Vagina (tissue), 2 donors: ENCODE results near the gene SLC1A3. TPM values are rescaled to one million over a fixed set of nuclear protein-coding genes. Genes with fewer than 3 reads are reported as not detected.

ENCODE experiments used
- DNase-seq, 2 donors: peaks; one replicate each; pipeline ENCODE4 v3.0.0-alpha.2; 2017; ENCODE audit errors: extremely low spot score in 2 of 2
- H3K27ac ChIP-seq: fragments of 200-600 bp; sonication (generic); one replicate; pipeline ENCODE4 v1.5.1; 2019
- H3K27me3 ChIP-seq: fragments of 200-600 bp; sonication (generic); one replicate; pipeline ENCODE4 v1.5.1; 2019
- H3K36me3 ChIP-seq, 2 donors: fragments of 200-600 bp; sonication (generic); one replicate each; pipeline ENCODE4 v1.5.1; 2017 to 2019
- H3K4me1 ChIP-seq: fragments of 200-600 bp; sonication (generic); one replicate; pipeline ENCODE4 v1.5.1; 2019
- H3K4me3 ChIP-seq, 2 donors: fragments of 200-600 bp; sonication (generic); 1 replicate in 1 of 2; 2 replicates in 1 of 2; pipeline ENCODE4 v1.5.1; 2016 to 2019
- H3K9me3 ChIP-seq: fragments of 200-600 bp; sonication (generic); one replicate; pipeline ENCODE4 v1.5.1; 2019
- POLR2A ChIP-seq, 2 donors: fragments of 450-650 bp; IDR thresholded peaks; one replicate each; pipeline ENCODE4 v1.6.1; 2017; ENCODE audit warnings: antibody characterized with exemption in 2 of 2, mild to moderate bottlenecking in 2 of 2, moderate library complexity in 2 of 2
- POLR2AphosphoS5 ChIP-seq, 2 donors: sonication (generic); formaldehyde crosslinking; IDR thresholded peaks; one replicate each; pipeline ENCODE4 v1.9.0; 2017; ENCODE audit warnings: antibody characterized with exemption in 2 of 2, mild to moderate bottlenecking in 2 of 2, low read depth in 1 of 2; ENCODE audit not compliant: insufficient read depth in 1 of 2
- intact Hi-C: fragments of 100-400 bp; cut with DNase I; formaldehyde crosslinking; loops from one replicate; pipeline ENCODE4 v1.15.1; 2023
- total RNA-seq: library from RNA; depleted of rRNA; stranded (reverse); fragments of >200 nt; gene quantifications from one replicate; pipeline ENCODE4 v1.2.3, GENCODE V29; 2016
- TF ChIP-seq, protein P1 (sequence below), 3 experiments: fragments of 450-650 bp in 2 of 3; fragments of 200-600 bp in 1 of 3; sonication (generic) in 1 of 3; IDR thresholded peaks; one replicate each; pipeline ENCODE4 v1.5.1; 2017 to 2019; ENCODE audit warnings: antibody characterized with exemption in 3 of 3, mild to moderate bottlenecking in 2 of 3, moderate library complexity in 2 of 3

Gene SLC1A3
- total RNA-seq, 1 donor from 2014 or later, result 18.9 TPM

DNA sequence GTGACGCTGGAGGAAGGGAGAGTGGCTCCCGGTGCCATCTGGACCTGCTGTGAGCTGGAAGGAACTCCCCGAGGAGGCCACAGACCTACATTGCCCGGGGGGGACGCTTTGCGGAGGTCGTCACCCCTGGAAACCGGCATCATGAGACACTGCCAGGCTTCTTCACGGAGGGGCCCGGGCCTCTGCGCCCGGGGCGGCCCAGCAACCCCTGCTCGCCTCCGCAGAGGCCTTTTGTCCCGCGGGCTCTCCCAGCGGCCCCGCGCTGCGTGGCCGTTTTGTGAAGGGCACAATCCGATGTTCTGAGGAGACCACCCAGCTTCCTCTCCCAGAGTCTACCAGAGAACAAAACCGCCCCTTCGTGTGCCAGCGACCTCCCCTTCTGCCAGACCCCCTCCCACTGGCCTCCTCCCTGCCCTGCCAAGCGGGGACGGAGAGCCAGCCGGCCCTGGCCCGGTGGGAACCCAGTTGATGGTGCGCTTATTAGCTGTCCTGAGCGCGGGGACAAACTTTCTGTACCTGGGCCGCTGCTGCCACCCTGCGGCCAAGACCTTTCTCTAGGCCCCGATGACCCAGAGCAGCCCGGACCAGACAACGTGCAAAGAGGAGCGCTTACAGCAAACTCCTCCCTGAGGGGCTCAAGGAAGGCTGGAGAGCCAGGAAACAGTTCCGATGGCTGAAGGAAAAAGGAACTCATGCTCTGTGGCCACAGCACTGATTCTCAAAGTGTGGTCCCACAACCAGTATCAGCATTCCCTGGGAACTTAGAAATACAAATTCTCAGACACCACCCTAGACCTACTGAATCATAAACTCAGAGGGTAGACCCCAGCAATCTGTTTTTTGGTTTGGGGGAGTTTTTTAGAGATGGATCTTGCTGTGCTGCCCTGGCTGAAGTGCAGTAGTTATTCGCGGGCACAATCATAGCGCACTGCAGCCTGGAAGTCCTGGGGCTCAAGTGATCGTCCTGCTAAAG is 86.7 kb downstream of the SLC1A3 start:
- DNase-seq, result no peak
- peak overlapping the region; percentile 6 for H3K27ac ChIP-seq

DNA sequence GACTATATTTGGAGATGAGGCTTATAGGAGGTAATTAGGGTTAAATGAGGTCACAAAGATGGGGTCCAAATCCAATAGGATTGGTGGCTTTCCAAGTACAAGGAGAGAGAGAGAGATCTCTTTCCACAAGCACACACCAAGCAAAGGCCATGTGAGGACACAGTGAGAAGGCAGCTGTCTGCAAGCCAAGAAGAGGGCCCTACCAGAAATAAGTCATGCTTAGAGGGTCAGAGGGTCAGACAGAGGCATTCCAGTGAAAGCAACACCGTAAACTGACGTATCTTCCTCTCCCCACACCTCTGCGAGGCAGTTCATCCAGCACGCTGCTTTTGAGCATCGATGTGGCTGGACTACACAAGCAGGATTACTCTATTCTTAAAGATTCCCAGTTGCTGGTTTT is 87.9 kb downstream of the SLC1A3 start:
- no peak overlapping the region for H3K4me3 ChIP-seq
- no peak for DNase-seq
- intact Hi-C loops, result no loop called here

More for the DNA sequence above, 86.7 kb downstream of the SLC1A3 start:
- H3K4me3 ChIP-seq, result peak overlapping the region in 1 of 2 donors; percentile 12
- no peaks in the 10 kb centered on the region for H3K27me3 ChIP-seq
- TF ChIP-seq POLR2A (IDR thresholded peaks at IDR 0.05) (no peak), POLR2AphosphoS5 (IDR thresholded peaks at IDR 0.05; ENCODE audit: insufficient read depth in 1 of 2, low read depth in 1 of 2) (no peak)
- TF ChIP-seq, protein P1, sequence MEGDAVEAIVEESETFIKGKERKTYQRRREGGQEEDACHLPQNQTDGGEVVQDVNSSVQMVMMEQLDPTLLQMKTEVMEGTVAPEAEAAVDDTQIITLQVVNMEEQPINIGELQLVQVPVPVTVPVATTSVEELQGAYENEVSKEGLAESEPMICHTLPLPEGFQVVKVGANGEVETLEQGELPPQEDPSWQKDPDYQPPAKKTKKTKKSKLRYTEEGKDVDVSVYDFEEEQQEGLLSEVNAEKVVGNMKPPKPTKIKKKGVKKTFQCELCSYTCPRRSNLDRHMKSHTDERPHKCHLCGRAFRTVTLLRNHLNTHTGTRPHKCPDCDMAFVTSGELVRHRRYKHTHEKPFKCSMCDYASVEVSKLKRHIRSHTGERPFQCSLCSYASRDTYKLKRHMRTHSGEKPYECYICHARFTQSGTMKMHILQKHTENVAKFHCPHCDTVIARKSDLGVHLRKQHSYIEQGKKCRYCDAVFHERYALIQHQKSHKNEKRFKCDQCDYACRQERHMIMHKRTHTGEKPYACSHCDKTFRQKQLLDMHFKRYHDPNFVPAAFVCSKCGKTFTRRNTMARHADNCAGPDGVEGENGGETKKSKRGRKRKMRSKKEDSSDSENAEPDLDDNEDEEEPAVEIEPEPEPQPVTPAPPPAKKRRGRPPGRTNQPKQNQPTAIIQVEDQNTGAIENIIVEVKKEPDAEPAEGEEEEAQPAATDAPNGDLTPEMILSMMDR (IDR thresholded peaks at IDR 0.05), result peak; percentile 44 to 69 (median 58)
- H3K9me3 ChIP-seq, result no peaks in the 10 kb centered on the region
- peaks cover 37% of the 10 kb centered on the region for H3K4me1 ChIP-seq
- intact Hi-C loops, result no loop called here
- no peaks in the 10 kb centered on the region for H3K36me3 ChIP-seq

DNA sequence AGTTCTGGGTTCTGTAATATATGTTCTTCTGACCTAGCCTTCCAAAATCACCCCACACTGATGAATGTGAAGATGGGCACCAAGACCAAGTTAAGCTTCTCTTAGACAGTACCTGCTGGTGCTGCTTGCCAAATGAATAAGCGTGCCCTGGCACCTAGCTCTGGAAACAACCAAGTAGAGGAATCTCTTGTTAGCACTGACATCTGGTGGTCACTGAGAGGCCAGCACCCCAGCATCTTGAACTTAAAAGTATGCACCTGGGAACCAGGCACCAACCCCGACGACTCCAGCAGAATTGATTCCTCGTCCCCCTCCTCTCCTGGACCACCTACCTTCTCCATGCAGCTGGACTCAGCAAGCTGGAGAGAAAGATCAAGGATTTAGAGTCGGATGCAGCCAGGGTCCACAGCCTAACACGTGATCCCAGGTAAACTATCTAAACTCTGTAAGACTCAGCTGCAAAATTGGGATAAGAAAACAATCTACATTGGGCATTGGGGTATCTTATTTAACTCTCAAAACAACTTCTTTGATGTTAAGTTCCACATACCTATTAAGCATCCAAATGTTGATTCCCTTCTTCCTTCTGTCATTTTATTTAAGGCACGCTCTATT is 89.8 kb downstream of the SLC1A3 start:
- Histone ChIP-seq H3K36me3 (no peaks in the 10 kb centered on the region), H3K4me1 (peaks cover 22% of the 10 kb centered on the region), H3K27ac (no peak overlapping the region), H3K4me3 (no peak overlapping the region), H3K9me3 (no peaks in the 10 kb centered on the region), H3K27me3 (no peaks in the 10 kb centered on the region)
- DNase-seq, result no peak
- TF ChIP-seq POLR2AphosphoS5 (IDR thresholded peaks at IDR 0.05; ENCODE audit: insufficient read depth in 1 of 2, low read depth in 1 of 2) (no peak), POLR2A (IDR thresholded peaks at IDR 0.05) (no peak)
- TF ChIP-seq, protein P1 (IDR thresholded peaks at IDR 0.05), result peak in 2 of 3 experiments; percentile 26 to 52
- intact Hi-C loops, result no loop called here

More for the DNA sequence above, 87.9 kb downstream of the SLC1A3 start:
- Histone ChIP-seq H3K9me3 (no peaks in the 10 kb centered on the region), H3K4me1 (peaks cover 37% of the 10 kb centered on the region), H3K36me3 (no peaks in the 10 kb centered on the region), H3K27ac (no peak overlapping the region), H3K27me3 (no peaks in the 10 kb centered on the region)
- TF ChIP-seq, protein P1 (IDR thresholded peaks at IDR 0.05), result no peak
- no peak for TF ChIP-seq POLR2A (IDR thresholded peaks at IDR 0.05)
- TF ChIP-seq POLR2AphosphoS5 (IDR thresholded peaks at IDR 0.05; ENCODE audit: insufficient read depth in 1 of 2, low read depth in 1 of 2), result no peak

DNA sequence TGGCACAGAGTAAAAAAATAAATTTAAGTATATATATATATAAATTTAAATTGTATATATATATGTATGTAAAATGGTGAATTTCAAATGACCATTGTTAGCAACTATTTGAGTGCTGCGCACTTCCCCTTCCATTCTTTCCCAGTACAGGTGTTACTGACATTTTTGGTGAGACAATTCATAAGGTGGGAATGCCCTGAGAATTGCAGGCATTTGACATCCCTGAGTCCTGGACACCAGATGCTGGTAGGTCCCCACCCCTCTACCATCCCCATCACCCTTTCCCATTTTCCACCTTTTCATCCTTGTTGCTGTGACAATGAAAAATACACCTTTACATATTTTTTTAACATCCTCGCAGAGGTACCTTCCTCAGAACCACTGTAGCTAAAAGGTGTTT is 91.6 kb downstream of the SLC1A3 start:
- Histone ChIP-seq H3K27ac (no peak overlapping the region), H3K4me1 (peaks cover 3% of the 10 kb centered on the region), H3K36me3 (no peaks in the 10 kb centered on the region), H3K9me3 (no peaks in the 10 kb centered on the region), H3K27me3 (no peaks in the 10 kb centered on the region), H3K4me3 (no peak overlapping the region)
- intact Hi-C loops, result no loop called here
- DNase-seq, result no peak
- TF ChIP-seq POLR2AphosphoS5 (IDR thresholded peaks at IDR 0.05; ENCODE audit: insufficient read depth in 1 of 2, low read depth in 1 of 2) (no peak), POLR2A (IDR thresholded peaks at IDR 0.05) (no peak)
- TF ChIP-seq, protein P1 (IDR thresholded peaks at IDR 0.05), result no peak
